Activated naive CD4-positive, alpha-beta T cell treated with anti-CD3 and anti-CD28 coated beads, Interleukin-2, amount 10 ng/mL, durations not matched to agents 7 days and 5 days (primary cell): ENCODE measurements around the gene DLGAP3.
"Not testable (repeated sequence)": the region's sequence is repeated elsewhere in the genome, so short reads cannot be mapped to it uniquely, and the experiment has no call there.

Experiments
- CTCF ChIA-PET: fragments of 350-600 bp; sonication (Branson Sonifier 250); formaldehyde crosslinking; loops from one replicate; lab custom pipeline; 2021; ENCODE audit warnings: antibody characterized with exemption; lab: Charles Lee
- DNase-seq: peaks from one replicate; pipeline ENCODE4 v3.0.0-alpha.2; 2020
- H3K27ac Mint-ChIP-seq: one replicate; pipeline ENCODE4 v1.8.0; 2021; ENCODE audit warnings: mild to moderate bottlenecking, moderate library complexity, mixed read lengths
- H3K27me3 Mint-ChIP-seq: one replicate; pipeline ENCODE4 v1.8.0; 2021; ENCODE audit warnings: mild to moderate bottlenecking, mixed read lengths
- H3K36me3 Mint-ChIP-seq: one replicate; pipeline ENCODE4 v1.8.0; 2021; ENCODE audit warnings: mixed read lengths
- H3K4me1 Mint-ChIP-seq: one replicate; pipeline ENCODE4 v1.8.0; 2021; ENCODE audit warnings: mixed read lengths
- H3K4me3 Mint-ChIP-seq: one replicate; pipeline ENCODE4 v1.8.0; 2021; ENCODE audit warnings: mild to moderate bottlenecking, moderate library complexity, mixed read lengths
- H3K9me3 Mint-ChIP-seq: one replicate; pipeline ENCODE4 v1.8.0; 2021; ENCODE audit warnings: mixed read lengths

The DLGAP3 gene, protein sequence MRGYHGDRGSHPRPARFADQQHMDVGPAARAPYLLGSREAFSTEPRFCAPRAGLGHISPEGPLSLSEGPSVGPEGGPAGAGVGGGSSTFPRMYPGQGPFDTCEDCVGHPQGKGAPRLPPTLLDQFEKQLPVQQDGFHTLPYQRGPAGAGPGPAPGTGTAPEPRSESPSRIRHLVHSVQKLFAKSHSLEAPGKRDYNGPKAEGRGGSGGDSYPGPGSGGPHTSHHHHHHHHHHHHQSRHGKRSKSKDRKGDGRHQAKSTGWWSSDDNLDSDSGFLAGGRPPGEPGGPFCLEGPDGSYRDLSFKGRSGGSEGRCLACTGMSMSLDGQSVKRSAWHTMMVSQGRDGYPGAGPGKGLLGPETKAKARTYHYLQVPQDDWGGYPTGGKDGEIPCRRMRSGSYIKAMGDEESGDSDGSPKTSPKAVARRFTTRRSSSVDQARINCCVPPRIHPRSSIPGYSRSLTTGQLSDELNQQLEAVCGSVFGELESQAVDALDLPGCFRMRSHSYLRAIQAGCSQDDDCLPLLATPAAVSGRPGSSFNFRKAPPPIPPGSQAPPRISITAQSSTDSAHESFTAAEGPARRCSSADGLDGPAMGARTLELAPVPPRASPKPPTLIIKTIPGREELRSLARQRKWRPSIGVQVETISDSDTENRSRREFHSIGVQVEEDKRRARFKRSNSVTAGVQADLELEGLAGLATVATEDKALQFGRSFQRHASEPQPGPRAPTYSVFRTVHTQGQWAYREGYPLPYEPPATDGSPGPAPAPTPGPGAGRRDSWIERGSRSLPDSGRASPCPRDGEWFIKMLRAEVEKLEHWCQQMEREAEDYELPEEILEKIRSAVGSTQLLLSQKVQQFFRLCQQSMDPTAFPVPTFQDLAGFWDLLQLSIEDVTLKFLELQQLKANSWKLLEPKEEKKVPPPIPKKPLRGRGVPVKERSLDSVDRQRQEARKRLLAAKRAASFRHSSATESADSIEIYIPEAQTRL

DNA sequence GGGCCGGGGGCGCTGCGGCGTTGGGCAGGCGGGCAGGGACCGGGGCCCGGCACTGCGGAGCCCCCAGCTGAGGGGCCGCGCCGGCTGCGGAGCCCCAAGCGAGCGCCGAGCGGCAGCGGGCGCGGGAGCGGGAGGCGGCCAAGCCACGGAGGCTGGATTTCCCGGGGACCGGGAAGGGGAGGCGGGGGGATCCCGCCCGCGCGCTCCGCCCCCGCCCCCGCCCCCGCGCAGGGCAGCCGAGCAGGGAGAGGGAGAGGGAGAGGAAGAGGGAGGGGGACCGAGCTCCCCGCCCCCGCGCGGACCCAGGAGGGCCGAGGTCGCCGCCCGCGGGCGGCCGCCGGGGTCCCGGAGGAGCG lies at the start of gene DLGAP3:
Gene DLGAP3 (minus strand): TSS at position 154 of the 356 bp plus-strand sequence. CDS start 24,267 bp downstream, outside the sequence.
- peak within 1 kb of the TSS; percentile 56 for H3K4me3 Mint-ChIP-seq
- CTCF ChIA-PET, result interaction anchor here (0.6 kb wide), 1 partner anchor 589 kb away, joined by 3 read pairs; no protein-coding TSS in a partner anchor
- H3K27ac Mint-ChIP-seq, result no peak within 1 kb of the TSS
- DNase-seq, result no peak
- H3K4me1 Mint-ChIP-seq, result peaks cover 5% of the 10 kb centered on the region
- no peaks in the 10 kb centered on the region for H3K36me3 Mint-ChIP-seq
- no peaks in the 10 kb centered on the region for H3K9me3 Mint-ChIP-seq
- H3K27me3 Mint-ChIP-seq, result peaks cover 82% of the 10 kb centered on the region

DNA sequence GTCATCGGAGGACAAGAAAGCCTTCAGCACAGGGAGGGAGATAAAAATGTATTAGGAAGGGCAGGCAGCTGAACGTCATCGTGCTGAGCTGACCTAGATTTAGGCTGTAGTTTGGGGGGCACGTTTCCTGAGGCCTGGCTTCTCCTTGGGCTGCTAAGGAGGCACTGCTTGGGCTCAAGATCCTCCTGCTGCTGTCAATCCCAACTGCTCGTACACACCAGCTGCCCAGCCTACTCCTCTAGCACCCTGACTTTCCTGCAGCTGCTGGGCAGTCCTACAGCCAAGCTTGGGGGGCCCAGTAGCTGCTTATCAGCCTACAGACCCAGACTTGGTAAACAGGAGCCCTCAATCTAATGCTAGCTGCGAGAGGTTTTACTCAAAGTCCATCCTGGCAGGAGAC lies 49.5 kb upstream of the DLGAP3 start:
- Mint-ChIP-seq H3K27me3 (no peaks in the 10 kb centered on the region), H3K4me1 (peaks cover 11% of the 10 kb centered on the region), H3K9me3 (no peaks in the 10 kb centered on the region), H3K36me3 (peaks cover 21% of the 10 kb centered on the region), H3K27ac (no peak overlapping the region), H3K4me3 (no peak overlapping the region)
- CTCF ChIA-PET, result interaction anchor here (1.4 kb wide), 1 partner anchor 113 kb away, joined by 4 read pairs; no protein-coding TSS in a partner anchor
- DNase-seq, result no peak

DNA sequence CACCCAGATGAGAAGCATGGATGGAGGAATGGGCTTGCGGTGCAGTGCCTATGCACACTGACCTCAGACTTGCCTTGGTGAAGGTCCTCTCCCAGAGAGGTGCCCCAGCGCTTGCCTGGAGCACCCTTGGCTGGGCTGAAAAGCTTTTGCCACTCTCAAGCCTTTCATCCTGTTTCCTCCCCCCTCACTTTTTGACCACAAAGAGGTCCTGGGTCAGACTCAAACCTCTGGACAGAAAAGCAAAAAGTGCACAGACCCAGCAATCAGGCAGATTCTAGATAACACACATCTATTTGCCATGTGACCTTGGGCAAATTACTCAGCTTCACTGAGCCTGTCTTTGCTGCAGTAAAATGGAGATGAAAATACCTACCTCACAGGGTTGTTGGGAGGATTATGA lies 48.4 kb upstream of the DLGAP3 start:
- Mint-ChIP-seq H3K27ac (no peak overlapping the region), H3K4me1 (peaks cover 3% of the 10 kb centered on the region), H3K27me3 (no peaks in the 10 kb centered on the region), H3K9me3 (no peaks in the 10 kb centered on the region), H3K36me3 (peaks cover 16% of the 10 kb centered on the region), H3K4me3 (no peak overlapping the region)
- no peak for DNase-seq
- CTCF ChIA-PET, result no interaction called here

DNA sequence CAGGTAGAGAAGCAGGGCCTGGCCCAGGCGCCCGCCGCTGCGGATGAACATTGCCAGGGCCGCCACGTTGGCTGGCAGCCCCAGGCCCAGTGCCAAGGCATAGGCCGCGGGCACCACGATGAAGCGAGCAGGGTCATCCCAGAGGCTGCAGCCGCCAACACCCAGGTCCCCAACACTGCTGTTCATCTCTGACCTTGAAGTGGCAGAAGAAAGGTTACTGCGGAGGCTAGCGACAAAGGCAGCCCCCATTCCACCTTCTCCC lies 47.7 kb upstream of the DLGAP3 start:
- H3K9me3 Mint-ChIP-seq, result no peaks in the 10 kb centered on the region
- H3K36me3 Mint-ChIP-seq, result peaks cover 16% of the 10 kb centered on the region
- H3K4me1 Mint-ChIP-seq, result no peaks in the 10 kb centered on the region
- DNase-seq, result no peak
- no peak overlapping the region for H3K27ac Mint-ChIP-seq
- CTCF ChIA-PET, result no interaction called here
- H3K4me3 Mint-ChIP-seq, result no peak overlapping the region
- peaks cover 5% of the 10 kb centered on the region for H3K27me3 Mint-ChIP-seq

DNA sequence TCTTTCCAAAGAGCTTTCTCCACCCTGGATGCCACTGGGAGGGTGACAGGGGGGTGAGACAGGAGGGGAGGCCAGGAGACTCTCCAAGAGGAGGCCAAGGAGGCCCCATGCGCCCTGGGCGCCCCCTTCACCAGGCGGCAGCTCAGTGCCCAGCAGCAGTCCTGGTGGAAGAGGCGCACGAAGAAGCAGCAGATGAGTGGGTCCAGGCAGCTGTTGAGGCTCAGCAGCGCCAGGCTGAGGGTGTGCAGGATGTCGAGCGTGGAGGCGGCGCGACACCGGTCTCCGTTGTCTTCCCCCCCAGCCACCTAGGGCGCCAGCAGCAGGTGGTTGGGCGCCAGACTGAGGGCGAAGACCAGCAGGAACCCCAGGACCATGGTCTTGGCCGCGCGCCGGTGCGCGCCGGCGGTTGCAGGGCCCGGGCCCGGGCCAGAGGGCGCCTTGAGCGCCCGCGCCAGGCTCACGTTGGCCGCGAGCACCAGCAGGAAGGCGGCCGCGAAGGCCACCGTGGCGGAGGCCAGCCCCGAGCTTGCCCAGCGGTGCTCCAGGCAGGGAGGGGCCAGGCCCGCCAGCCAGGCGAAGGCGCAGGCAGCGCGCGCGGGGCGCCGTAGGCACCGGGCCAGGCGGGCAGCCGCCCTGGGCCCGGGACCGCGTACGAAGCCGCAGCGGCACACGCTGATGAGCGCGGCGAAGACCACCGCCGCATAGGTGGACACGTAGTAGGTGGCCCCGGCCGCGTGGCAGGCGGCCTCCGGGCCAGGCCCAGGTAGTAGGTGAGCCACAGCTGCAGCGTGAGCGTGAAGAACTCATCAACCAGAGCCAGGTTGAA lies 47.1 kb upstream of the DLGAP3 start:
- CTCF ChIA-PET, result no interaction called here
- Mint-ChIP-seq H3K4me1 (no peaks in the 10 kb centered on the region), H3K27ac (no peak overlapping the region), H3K27me3 (peaks cover 5% of the 10 kb centered on the region), H3K4me3 (no peak overlapping the region), H3K36me3 (peaks cover 12% of the 10 kb centered on the region), H3K9me3 (no peaks in the 10 kb centered on the region)
- no peak for DNase-seq

DNA sequence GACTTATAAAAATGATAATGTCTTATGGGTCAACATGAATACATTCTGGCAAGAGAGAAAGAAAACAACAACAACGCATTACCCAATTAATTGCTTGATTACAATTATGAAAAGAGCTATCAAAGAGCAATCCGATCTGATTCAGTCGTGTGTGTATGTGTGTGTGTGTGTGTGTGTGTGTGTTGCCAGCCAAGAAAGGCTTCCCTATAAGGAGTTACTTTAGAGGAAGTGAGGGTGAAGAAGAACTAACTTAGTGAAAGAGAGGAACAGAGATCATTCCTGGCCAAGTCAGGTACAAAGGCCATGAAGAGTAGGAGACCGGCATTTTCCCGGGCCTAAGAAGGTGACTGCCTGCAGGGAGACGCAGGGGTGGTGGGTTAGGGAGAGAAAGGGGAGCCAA lies 46.3 kb upstream of the DLGAP3 start:
- no peak overlapping the region for H3K27ac Mint-ChIP-seq
- CTCF ChIA-PET, result no interaction called here
- no peak for DNase-seq

DNA sequence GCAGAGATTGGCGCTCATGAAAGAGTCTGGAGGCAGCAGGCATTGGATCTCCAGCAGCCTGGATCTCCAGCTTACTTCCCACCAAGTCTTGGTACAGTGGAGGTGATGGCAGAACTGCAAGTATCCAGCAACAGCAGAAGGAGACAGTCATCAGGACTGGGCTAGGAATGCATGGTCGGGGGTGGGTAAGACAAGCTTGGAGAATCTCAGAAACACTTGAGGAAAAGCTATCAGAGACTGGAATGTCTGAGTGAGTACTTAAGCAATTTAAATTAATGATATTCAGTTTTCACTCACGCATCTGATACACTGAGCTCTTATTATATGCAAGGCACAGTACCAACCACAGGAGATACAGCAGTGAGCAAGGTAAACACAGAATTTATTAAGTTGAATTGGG lies 45.9 kb upstream of the DLGAP3 start:
- Mint-ChIP-seq H3K27me3 (peaks cover 9% of the 10 kb centered on the region), H3K27ac (no peak overlapping the region), H3K4me3 (no peak overlapping the region), H3K4me1 (no peaks in the 10 kb centered on the region), H3K36me3 (peaks cover 12% of the 10 kb centered on the region), H3K9me3 (peaks cover 3% of the 10 kb centered on the region)
- CTCF ChIA-PET, result no interaction called here
- DNase-seq, result no peak

More for the DNA sequence above, 46.3 kb upstream of the DLGAP3 start:
- Mint-ChIP-seq H3K4me3 (no peak overlapping the region), H3K36me3 (peaks cover 12% of the 10 kb centered on the region), H3K9me3 (peaks cover 3% of the 10 kb centered on the region), H3K27me3 (peaks cover 9% of the 10 kb centered on the region), H3K4me1 (no peaks in the 10 kb centered on the region)

DNA sequence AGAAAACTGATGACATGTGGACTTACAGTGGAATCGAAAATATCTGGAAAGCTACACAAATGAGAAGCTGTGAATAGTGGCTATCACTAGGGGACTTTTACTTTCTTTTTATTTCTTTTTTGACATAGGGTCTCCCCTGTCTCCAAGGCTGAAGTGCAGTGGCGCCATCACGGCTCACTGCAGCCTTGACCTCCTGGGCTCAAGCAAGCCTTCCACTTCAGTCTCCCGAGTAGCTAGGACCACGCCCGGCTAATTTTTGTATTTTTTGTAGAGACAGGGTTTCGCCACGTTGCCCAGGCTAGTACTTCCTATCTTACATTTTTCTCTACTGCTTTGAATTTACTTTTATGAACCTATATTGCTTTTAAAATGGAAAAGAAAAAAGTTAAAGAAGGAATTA lies 45.2 kb upstream of the DLGAP3 start:
- Mint-ChIP-seq H3K4me1 (no peaks in the 10 kb centered on the region), H3K27ac (no peak overlapping the region), H3K36me3 (peaks cover 12% of the 10 kb centered on the region), H3K9me3 (peaks cover 4% of the 10 kb centered on the region), H3K27me3 (peaks cover 13% of the 10 kb centered on the region), H3K4me3 (no peak overlapping the region)
- CTCF ChIA-PET, result no interaction called here
- no peak for DNase-seq

DNA sequence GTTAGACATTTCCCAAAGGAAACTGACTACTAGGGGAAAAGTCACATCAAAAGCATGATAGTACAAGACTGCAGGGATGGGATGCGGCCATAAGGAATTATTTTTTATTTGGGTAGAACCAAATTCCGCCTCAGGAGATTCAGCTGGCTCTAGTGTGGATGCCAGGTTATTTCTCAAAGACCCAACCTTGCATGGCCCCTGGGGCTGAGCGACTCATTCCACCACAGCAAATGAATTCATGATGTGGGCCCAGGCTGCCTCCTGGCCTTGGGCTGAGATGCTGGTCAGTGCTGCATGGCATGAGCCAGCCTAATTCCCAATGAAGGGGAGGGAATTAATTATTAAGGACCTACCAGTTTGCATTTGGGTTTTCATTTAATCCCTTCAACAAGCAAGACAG lies 43.9 kb upstream of the DLGAP3 start:
- Mint-ChIP-seq H3K9me3 (peaks cover 7% of the 10 kb centered on the region), H3K4me3 (no peak overlapping the region), H3K36me3 (peaks cover 12% of the 10 kb centered on the region), H3K4me1 (peaks cover 6% of the 10 kb centered on the region), H3K27ac (no peak overlapping the region), H3K27me3 (peaks cover 13% of the 10 kb centered on the region)
- DNase-seq, result no peak
- CTCF ChIA-PET, result no interaction called here

DNA sequence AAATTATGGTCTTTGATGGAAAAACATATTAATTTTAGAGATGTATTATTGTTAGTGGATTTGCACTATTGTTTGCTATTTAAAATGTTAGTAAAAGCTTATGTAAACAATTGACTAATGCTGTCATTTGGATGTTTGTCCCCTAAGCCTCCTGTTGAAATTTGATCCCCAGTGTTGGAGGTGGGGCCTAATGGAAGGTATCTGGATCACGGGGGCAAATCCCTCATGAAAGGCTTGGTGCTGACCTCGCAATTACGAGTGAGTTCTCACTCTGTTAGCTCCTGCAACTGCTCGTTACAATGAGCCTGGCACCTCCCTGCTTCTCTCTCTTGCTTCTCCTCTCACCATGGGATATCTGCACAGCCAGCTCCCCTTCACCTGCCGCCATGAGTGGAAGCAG lies 41.4 kb upstream of the DLGAP3 start:
- H3K27me3 Mint-ChIP-seq, result peaks cover 13% of the 10 kb centered on the region
- H3K36me3 Mint-ChIP-seq, result peaks cover 4% of the 10 kb centered on the region
- H3K9me3 Mint-ChIP-seq, result peaks cover 7% of the 10 kb centered on the region
- H3K27ac Mint-ChIP-seq, result no peak overlapping the region
- DNase-seq, result no peak
- CTCF ChIA-PET, result no interaction called here
- H3K4me3 Mint-ChIP-seq, result no peak overlapping the region
- peaks cover 6% of the 10 kb centered on the region for H3K4me1 Mint-ChIP-seq

DNA sequence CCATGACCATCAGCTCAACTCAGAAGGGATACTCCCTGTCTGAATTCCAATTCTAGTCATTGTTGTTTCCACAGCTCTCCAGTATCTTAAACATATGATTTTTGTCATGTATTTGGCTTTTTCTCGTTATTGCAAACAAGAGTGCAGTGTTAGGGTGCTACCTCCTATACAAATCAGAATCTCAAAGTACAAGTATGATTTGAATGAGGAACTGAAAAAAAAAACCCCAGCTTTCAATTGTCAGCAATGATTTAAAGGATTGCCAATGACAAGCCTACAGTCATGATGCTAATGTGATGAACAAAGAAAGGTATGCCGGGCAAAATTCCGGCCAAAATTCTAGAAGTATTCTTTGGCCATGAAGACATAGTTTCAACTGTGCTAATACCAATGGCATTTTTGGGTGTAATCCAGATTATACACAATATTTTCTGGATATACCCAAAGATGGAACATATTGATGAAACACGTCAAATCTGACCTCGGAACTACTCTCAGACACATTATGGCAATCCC lies 40.8 kb upstream of the DLGAP3 start:
- H3K9me3 Mint-ChIP-seq, result peaks cover 7% of the 10 kb centered on the region
- peaks cover 6% of the 10 kb centered on the region for H3K4me1 Mint-ChIP-seq
- CTCF ChIA-PET, result no interaction called here
- no peak for DNase-seq
- H3K36me3 Mint-ChIP-seq, result no peaks in the 10 kb centered on the region
- H3K27me3 Mint-ChIP-seq, result peaks cover 13% of the 10 kb centered on the region
- H3K27ac Mint-ChIP-seq, result no peak overlapping the region
- no peak overlapping the region for H3K4me3 Mint-ChIP-seq

DNA sequence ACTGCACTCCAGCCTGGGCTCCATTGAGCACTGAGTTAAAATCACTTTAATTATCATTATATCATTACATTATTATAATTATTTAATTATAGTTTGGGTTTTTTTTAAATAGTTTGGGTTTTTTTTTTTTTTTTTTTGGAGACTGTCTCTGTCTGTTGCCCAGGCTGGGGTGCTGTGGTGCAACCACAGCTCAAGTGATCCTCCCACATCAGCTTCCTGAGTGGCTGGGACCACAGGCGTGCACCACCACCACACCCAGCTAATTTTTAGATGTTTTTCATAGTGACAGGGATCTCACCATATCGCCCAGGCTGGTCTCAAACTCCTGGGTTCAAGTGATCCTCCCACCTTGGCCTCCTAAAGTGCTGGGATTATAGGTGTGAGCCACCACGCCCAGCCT lies 38.8 kb upstream of the DLGAP3 start:
- peak overlapping the region; percentile 64 for H3K27ac Mint-ChIP-seq
- H3K36me3 Mint-ChIP-seq, CTCF ChIA-PET, H3K4me3 Mint-ChIP-seq, H3K9me3 Mint-ChIP-seq, H3K4me1 Mint-ChIP-seq: not testable (repeated sequence)
- DNase-seq, result peak; percentile 36
- H3K27me3 Mint-ChIP-seq, result peaks cover 13% of the 10 kb centered on the region

DNA sequence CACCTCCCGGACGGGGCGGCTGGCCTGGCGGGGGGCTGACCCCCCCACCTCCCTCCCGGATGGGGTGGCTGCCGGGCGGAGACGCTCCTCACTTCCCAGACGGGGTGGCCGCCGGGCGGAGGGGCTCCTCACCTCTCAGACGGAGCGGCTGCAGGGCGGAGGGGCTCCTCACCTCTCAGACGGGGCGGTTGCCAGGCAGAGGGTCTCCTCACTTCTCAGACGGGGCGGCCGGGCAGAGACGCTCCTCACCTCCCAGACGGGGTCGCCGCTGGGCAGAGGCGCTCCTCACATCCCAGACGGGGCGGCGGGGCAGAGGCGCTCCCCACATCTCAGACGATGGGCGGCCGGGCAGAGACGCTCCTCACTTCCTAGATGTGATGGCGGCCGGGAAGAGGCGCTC lies 38.2 kb upstream of the DLGAP3 start:
- H3K9me3 Mint-ChIP-seq, H3K36me3 Mint-ChIP-seq, CTCF ChIA-PET, H3K4me3 Mint-ChIP-seq, DNase-seq, H3K27ac Mint-ChIP-seq, H3K4me1 Mint-ChIP-seq: not testable (repeated sequence)
- peaks cover 13% of the 10 kb centered on the region for H3K27me3 Mint-ChIP-seq

DNA sequence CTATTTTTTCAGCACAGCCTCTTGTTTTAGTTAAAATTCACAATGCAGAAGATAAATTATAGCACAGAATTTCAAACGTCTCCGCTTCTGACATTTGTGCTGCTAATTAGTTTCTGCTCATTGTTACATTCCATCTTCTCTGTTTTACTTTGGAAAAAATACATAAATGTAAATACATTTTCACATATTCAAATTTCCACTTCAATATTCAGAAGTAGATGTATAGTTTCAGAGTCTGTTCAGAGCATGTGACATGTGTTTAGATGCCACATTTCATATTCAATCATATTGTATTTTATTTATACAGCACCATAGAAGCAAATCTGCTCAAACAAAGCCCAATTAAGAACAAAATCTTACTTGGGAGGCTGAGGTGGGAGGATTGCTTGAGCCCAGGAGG lies 36.1 kb upstream of the DLGAP3 start:
- CTCF ChIA-PET, result no interaction called here
- Mint-ChIP-seq H3K27me3 (peaks cover 13% of the 10 kb centered on the region), H3K27ac (no peak overlapping the region), H3K4me1 (peaks cover 6% of the 10 kb centered on the region), H3K9me3 (peaks cover 4% of the 10 kb centered on the region), H3K36me3 (no peaks in the 10 kb centered on the region), H3K4me3 (no peak overlapping the region)
- DNase-seq, result no peak
